Hematopoietic multipotent progenitor cell treated with erythropoietin and hydrocortisone succinate and interleukin-3 and kit ligand, for 17 days (in vitro differentiated cells): Measurements from ENCODE around the gene RSBN1.
"Not testable (repeated sequence)": the region's sequence is repeated elsewhere in the genome, so short reads cannot be mapped to it uniquely, and the experiment has no call there.

Experiments
- DNase-seq: peaks from one replicate; pipeline ENCODE4 v3.0.0-alpha.2; 2015; ENCODE audit warnings: low spot score

Gene RSBN1

GRCh38 chr1:113742515-113742914 is 69.8 kb downstream of the RSBN1 start:
- no peak for DNase-seq

- no peak for DNase-seq
Measured at GRCh38 chr1:113734357-113735055, 77.8 kb downstream of the RSBN1 start.

- no peak for DNase-seq
Measured at GRCh38 chr1:113732802-113733201, 79.5 kb downstream of the RSBN1 start.

- DNase-seq, result no peak
Measured at GRCh38 chr1:113721010-113721409, 91.3 kb downstream of the RSBN1 start.

- DNase-seq, result not testable (repeated sequence)
Measured at GRCh38 chr1:113718621-113719020, 93.7 kb downstream of the RSBN1 start.

- not testable (repeated sequence) for DNase-seq
Measured at GRCh38 chr1:113717506-113717905, 94.8 kb downstream of the RSBN1 start.

GRCh38 chr1:113714606-113715269 is 97.5 kb downstream of the RSBN1 start:
- DNase-seq, result no peak
